Activated CD4-positive, alpha-beta T cell treated with anti-CD3 and anti-CD28 coated beads, Interleukin-2, amount 50 U/mL, for 16 hours (primary cell): ENCODE results near the gene HEXA.

Experiments used
- DNase-seq: peaks from one replicate; pipeline ENCODE4 v3.0.0-alpha.2; 2020

HEXA gene

DNA sequence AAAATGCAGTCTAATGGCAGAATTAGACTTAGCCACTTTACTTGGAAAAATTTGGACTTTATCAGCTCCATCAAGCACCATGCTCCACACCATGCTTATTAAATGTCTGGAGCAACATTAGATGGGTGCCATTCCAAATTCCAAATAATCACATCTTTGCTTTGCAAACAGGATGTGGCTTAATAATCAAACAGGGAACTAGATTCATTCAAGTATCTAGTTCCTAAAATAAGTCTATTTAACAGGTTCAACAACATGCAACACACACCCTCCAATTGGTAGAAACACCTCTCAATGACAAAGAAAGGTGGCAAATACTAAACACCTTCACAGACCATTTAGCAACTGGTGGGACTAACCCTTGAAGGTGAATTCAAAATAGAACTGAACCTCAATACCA is 3.5 kb downstream of the HEXA start:
- DNase-seq: no peak

- DNase-seq: no peak
Measured at GRCh38 chr15:72369964-72370363, 5.8 kb downstream of the HEXA start.

DNA sequence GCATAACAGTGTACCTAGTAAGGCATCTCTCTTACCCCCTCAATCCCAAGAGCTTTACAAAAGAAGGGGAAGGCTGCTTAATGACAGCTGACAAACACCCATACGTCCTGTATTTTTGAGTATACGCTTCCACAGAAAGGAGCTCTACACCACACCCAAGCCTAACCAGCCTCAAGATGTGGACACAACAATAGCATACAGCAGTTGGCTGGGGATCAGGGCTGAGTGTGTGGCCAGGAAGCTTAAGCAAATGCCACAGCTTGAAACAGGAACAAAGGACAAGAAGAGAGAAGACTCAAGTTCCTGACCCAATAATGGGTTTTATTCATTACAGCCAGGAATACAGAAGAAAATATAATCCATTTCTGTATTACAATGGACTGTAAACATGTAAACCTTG is 6.9 kb downstream of the HEXA start:
- no peak for DNase-seq

GRCh38 chr15:72368325-72368724 is 7.5 kb downstream of the HEXA start:
- no peak for DNase-seq

- DNase-seq: peak; percentile 72
Measured at GRCh38 chr15:72365844-72366243, 10.0 kb downstream of the HEXA start.

DNA sequence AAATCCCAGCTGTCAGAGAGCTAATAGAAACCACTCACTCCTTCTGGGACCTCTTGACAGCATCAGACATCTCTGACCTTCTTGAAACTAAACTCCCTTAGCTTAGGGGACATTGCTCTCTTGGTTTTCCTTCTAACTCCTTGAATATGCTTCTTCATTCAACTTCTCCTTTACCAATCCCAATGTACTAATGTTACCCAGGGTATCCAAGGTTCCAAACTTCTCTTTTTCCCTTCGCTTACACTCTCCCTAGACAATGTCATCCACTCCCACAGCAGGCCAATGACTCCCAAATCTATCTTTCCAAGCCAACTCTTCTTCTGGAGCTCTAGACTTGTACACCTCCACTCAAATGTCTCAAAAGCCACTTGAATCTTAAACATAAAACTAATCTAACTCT is 14.6 kb downstream of the HEXA start:
- no peak for DNase-seq

GRCh38 chr15:72358650-72359171 is 17.1 kb downstream of the HEXA start:
- no peak for DNase-seq

- no peak for DNase-seq
Measured at GRCh38 chr15:72358121-72358520, 17.7 kb downstream of the HEXA start.

GRCh38 chr15:72354496-72354895 is 21.3 kb downstream of the HEXA start:
- DNase-seq: no peak

- no peak for DNase-seq
Measured at GRCh38 chr15:72353266-72353665, 22.5 kb downstream of the HEXA start.

DNA sequence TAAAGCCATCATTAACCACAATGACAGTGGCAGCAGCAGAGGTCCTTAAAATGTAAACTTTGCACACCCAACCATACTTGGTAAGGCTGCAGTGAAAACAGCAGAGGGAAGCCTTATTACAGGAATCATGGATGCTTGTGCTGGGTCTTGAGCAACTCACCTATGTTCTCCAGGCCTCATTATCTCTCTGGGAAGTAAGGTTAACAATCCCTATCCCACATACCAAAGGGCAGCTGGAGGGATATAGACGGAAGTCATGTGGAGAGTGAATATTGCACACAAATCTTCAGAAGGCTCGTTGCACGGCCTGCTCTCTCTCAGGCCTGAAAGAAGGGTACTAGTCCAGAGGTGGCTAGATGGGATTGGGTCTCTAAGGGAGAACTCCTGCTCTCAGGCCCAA is 30.0 kb downstream of the HEXA start:
- DNase-seq: no peak

DNA sequence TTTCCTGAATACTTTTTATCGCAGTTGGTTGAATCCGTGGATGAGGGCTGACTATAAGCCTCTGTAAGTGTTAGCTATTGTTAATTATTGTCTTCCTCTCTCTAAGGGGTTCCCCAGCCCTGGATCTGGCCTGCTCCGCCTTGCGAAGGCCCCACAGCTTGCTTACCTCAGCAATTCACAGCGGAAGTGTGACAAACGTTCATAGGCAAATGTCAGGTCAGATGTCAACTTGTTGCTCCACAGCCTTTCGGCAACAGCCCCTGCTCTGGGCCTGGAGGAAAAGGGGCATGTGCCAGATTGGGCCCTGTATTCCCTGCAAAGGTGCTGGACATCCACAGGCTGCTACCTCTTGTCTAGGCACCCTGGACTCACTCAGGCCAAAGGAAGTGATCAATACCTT is 30.5 kb downstream of the HEXA start:
- DNase-seq: no peak

DNA sequence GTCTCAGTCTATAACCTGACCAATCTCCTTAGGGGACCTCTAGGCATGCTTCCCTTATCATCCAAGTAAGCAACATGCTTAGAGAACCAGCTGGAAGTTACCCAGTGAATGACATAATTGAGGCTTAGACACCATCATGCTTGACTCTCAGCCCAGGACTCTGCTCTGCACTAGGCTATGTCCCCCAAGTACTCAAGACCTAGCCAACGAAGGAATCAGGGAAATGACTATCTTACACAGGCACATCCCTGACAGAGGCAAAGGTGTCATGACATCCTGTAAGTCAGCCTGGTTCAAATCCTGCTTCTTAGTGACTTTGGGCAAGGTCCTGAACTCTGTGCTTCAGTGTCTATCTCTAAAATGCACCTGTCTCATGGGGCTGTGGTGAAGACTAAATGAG is 31.2 kb downstream of the HEXA start:
- no peak for DNase-seq

GRCh38 chr15:72342385-72342784 is 33.4 kb downstream of the HEXA start:
- peak; percentile 28 for DNase-seq

- DNase-seq: no peak
Measured at GRCh38 chr15:72341361-72341760, 34.5 kb downstream of the HEXA start.

- DNase-seq: no peak
Measured at GRCh38 chr15:72340366-72340765, 35.4 kb downstream of the HEXA start.

- DNase-seq: no peak
Measured at GRCh38 chr15:72339777-72340177, 36.0 kb downstream of the HEXA start.

DNA sequence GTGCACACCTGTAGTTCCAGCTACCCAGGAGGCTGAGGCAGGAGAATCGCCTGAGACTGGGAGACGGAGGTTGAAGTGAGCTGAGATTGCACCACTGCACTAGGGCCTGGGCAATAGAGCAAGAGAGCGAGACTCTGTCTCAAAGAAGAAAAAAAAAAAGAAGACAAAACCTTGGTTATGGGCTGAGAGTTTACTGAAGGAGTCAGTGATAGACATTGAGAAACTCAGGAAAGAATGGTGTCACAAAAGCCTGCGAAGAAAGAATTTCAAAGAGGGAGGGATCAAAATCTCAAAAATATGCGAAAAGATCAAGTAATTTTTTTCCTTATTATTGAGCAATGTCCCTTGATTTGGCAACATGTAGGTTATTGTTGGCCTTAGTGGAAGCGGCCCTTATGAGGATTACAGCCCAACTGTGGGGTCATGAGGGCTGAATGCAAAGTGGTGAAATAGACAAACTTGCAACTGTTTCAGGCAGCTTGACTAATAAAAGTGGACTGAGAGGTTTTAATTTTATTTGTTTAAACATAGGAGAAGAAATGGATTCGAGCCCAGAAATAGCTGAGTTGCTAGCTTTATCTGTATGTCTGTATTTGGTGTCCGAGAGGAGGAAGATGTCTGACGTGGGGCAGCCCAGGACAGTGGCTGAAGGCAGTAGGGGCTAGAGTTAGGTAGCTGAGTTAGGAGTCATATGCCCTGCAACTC is 37.0 kb downstream of the HEXA start:
- DNase-seq: no peak

GRCh38 chr15:72338148-72338547 is 37.7 kb downstream of the HEXA start:
- no peak for DNase-seq

DNA sequence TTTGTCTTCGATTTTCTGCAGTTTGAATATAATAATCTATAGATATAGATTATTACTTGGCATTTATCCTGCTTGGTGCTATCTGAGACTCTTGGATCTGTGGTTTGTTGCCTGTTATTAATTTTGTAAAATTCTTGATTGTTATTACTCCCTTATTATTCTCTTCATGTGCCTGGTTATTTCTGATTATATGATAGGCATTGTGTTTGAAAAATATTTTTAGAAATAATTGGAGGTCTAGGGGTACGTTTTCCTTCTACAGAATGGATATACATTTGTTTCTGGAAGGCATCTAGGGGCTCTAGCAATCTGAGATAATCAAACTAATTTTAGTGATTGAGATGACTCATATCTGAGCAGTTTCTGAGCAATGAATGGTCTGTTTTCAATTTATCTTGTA is 41.0 kb downstream of the HEXA start:
- DNase-seq: no peak

- DNase-seq: no peak
Measured at GRCh38 chr15:72331021-72331420, 44.8 kb downstream of the HEXA start.

GRCh38 chr15:72323752-72324151 is 52.1 kb downstream of the HEXA start:
- DNase-seq: no peak

DNA sequence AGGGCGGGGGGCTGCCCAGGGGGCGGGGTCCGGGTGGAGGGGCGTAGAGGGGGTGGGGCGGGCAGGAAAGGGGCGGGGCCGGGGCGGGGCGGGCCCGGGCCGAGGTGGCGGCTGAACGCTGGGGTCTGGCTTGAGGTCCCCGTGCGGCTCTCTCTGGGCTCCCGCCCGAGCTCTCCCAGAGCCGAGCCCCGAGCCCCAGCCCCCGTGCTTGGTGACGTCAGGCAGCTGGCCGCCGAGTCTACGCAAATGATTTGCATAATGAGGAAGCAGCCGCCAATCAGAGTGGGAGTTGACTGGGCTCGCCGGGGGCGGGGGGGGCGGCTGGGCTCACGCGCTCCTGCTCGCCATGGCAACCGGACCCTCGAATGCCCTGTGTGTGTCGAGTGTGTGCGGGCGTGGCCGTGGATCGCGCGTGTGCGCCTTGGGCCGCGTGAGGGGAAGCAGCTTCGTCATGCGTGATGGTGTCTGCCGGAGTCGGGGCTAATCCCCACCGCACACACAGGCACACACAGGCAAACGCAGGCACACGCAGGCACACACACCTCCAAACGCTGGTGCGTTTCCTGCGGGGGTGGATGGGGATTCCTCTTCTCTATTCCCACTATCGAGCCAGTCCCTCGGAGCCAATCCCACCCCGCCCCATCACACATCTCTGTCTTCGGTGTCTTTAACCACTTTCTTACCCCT is 55.7 kb downstream of the HEXA start, which contains the start of gene CELF6:
Gene CELF6, minus strand, starts transcription at position 173 of the 687 bp plus-strand sequence. CDS start 283 bp downstream, outside the sequence.
- peak; percentile 51 for DNase-seq

GRCh38 chr15:72319360-72319984 is 56.3 kb downstream of the HEXA start:
- DNase-seq: no peak
